Central memory CD8-positive, alpha-beta T cell (primary cell): Measurements from ENCODE around the gene NPHP3.

Experiments
- ATAC-seq: fragments of 150-1000 bp; cut with Tn5 transposase; replicated peaks from 2 replicates; pipeline ENCODE4 v1.10.0; 2022; ENCODE audit warnings: mild to moderate bottlenecking, moderate FRiP score, moderate number of reproducible peaks; ENCODE audit not compliant: poor library complexity, severe bottlenecking; ENCODE audit errors: extremely low read depth
- DNase-seq, 2 donors: peaks; one replicate each; pipeline ENCODE4 v3.0.0; 2021; ENCODE audit warnings: low spot score in 2 of 2
- H3K27ac Mint-ChIP-seq: one replicate; pipeline ENCODE4 v1.8.0; 2022; ENCODE audit warnings: low read depth, mild to moderate bottlenecking, moderate library complexity, mixed read lengths
- H3K27me3 Mint-ChIP-seq: one replicate; pipeline ENCODE4 v1.8.0; 2022; ENCODE audit warnings: mixed read lengths
- H3K36me3 Mint-ChIP-seq: one replicate; pipeline ENCODE4 v1.8.0; 2022; ENCODE audit warnings: mild to moderate bottlenecking, moderate library complexity, mixed read lengths; ENCODE audit not compliant: insufficient read depth
- H3K4me1 Mint-ChIP-seq: one replicate; pipeline ENCODE4 v1.8.0; 2022; ENCODE audit warnings: mixed read lengths
- H3K4me3 Mint-ChIP-seq: one replicate; pipeline ENCODE4 v1.8.0; 2022; ENCODE audit warnings: mild to moderate bottlenecking, moderate library complexity, mixed read lengths
- H3K9me3 Mint-ChIP-seq: one replicate; pipeline ENCODE4 v1.8.0; 2022; ENCODE audit warnings: mixed read lengths

NPHP3 gene

GRCh38 chr3:132681421-132681820 is 40.8 kb downstream of the NPHP3 start:
- H3K4me3 Mint-ChIP-seq, result no peak overlapping the region
- no peak for DNase-seq
- peaks cover 31% of the 10 kb centered on the region for H3K36me3 Mint-ChIP-seq
- no peak overlapping the region for H3K27ac Mint-ChIP-seq
- H3K9me3 Mint-ChIP-seq, result no peaks in the 10 kb centered on the region
- H3K27me3 Mint-ChIP-seq, result no peaks in the 10 kb centered on the region
- no peak for ATAC-seq
- H3K4me1 Mint-ChIP-seq, result no peaks in the 10 kb centered on the region

GRCh38 chr3:132679911-132680310 is 42.3 kb downstream of the NPHP3 start:
- H3K36me3 Mint-ChIP-seq, result peaks cover 30% of the 10 kb centered on the region
- H3K4me3 Mint-ChIP-seq, result no peak overlapping the region
- DNase-seq, result no peak
- no peaks in the 10 kb centered on the region for H3K9me3 Mint-ChIP-seq
- H3K4me1 Mint-ChIP-seq, result no peaks in the 10 kb centered on the region
- H3K27ac Mint-ChIP-seq, result no peak overlapping the region
- ATAC-seq, result no peak
- H3K27me3 Mint-ChIP-seq, result no peaks in the 10 kb centered on the region

GRCh38 chr3:132675408-132675807 is 46.8 kb downstream of the NPHP3 start:
- peak overlapping the region; percentile 9 for H3K27ac Mint-ChIP-seq
- ATAC-seq, result no peak

GRCh38 chr3:132669256-132669777 is 52.9 kb downstream of the NPHP3 start:
- peaks cover 21% of the 10 kb centered on the region for H3K36me3 Mint-ChIP-seq
- no peak for ATAC-seq

More at GRCh38 chr3:132675408-132675807, 46.8 kb downstream of the NPHP3 start:
- Mint-ChIP-seq H3K4me3 (no peak overlapping the region), H3K9me3 (no peaks in the 10 kb centered on the region), H3K4me1 (no peaks in the 10 kb centered on the region), H3K27me3 (no peaks in the 10 kb centered on the region), H3K36me3 (peaks cover 24% of the 10 kb centered on the region)
- no peak for DNase-seq

GRCh38 chr3:132665230-132665745 is 56.9 kb downstream of the NPHP3 start:
- Mint-ChIP-seq H3K27me3 (no peaks in the 10 kb centered on the region), H3K36me3 (peaks cover 10% of the 10 kb centered on the region), H3K9me3 (no peaks in the 10 kb centered on the region), H3K27ac (no peak overlapping the region), H3K4me1 (peaks cover 51% of the 10 kb centered on the region), H3K4me3 (no peak overlapping the region)
- no peak for ATAC-seq
- no peak for DNase-seq

More at GRCh38 chr3:132669256-132669777, 52.9 kb downstream of the NPHP3 start:
- H3K4me1 Mint-ChIP-seq, result peaks cover 22% of the 10 kb centered on the region
- DNase-seq, result no peak
- no peak overlapping the region for H3K4me3 Mint-ChIP-seq
- no peak overlapping the region for H3K27ac Mint-ChIP-seq
- H3K27me3 Mint-ChIP-seq, result no peaks in the 10 kb centered on the region
- H3K9me3 Mint-ChIP-seq, result no peaks in the 10 kb centered on the region

- Mint-ChIP-seq H3K27me3 (no peaks in the 10 kb centered on the region), H3K9me3 (no peaks in the 10 kb centered on the region), H3K4me1 (peaks cover 53% of the 10 kb centered on the region), H3K27ac (peak overlapping the region; percentile 97), H3K36me3 (peaks cover 12% of the 10 kb centered on the region), H3K4me3 (no peak overlapping the region)
- no peak for DNase-seq
- ATAC-seq, result no peak
Measured at GRCh38 chr3:132662212-132662611, 60.0 kb downstream of the NPHP3 start.

- H3K9me3 Mint-ChIP-seq, result no peaks in the 10 kb centered on the region
- no peaks in the 10 kb centered on the region for H3K27me3 Mint-ChIP-seq
- H3K36me3 Mint-ChIP-seq, result peaks cover 12% of the 10 kb centered on the region
- peaks cover 50% of the 10 kb centered on the region for H3K4me1 Mint-ChIP-seq
- no peak for ATAC-seq
- peak overlapping the region; percentile 97 for H3K27ac Mint-ChIP-seq
- H3K4me3 Mint-ChIP-seq, result peak overlapping the region; percentile 95
- no peak for DNase-seq
Measured at GRCh38 chr3:132661101-132661500, 61.1 kb downstream of the NPHP3 start.

GRCh38 chr3:132660811-132661070 is 61.5 kb downstream of the NPHP3 start:
- Mint-ChIP-seq H3K4me3 (peak overlapping the region; percentile 95), H3K27ac (peak overlapping the region; percentile 97), H3K36me3 (peaks cover 12% of the 10 kb centered on the region), H3K9me3 (no peaks in the 10 kb centered on the region), H3K4me1 (peaks cover 50% of the 10 kb centered on the region), H3K27me3 (no peaks in the 10 kb centered on the region)
- DNase-seq, result no peak
- peak; percentile 11 for ATAC-seq

GRCh38 chr3:132660052-132660810 is 62.0 kb downstream of the NPHP3 start, which contains the start of gene UBA5:
TSS of gene UBA5 (plus strand) at chr3:132660329. CDS start at chr3:132660538, 209 bp downstream.
- Mint-ChIP-seq H3K4me3 (peak within 1 kb of the TSS; percentile 95), H3K9me3 (no peaks in the 10 kb centered on the region), H3K27me3 (no peaks in the 10 kb centered on the region), H3K4me1 (peaks cover 54% of the 10 kb centered on the region), H3K36me3 (peaks cover 12% of the 10 kb centered on the region), H3K27ac (peak within 1 kb of the TSS; percentile 97)
- DNase-seq, result peak; percentile 50 to 56
- peak; percentile 88 for ATAC-seq

GRCh38 chr3:132659365-132660051 is 62.7 kb downstream of the NPHP3 start, which contains the start of gene ACAD11:
TSS of gene ACAD11 (minus strand) at chr3:132659809. CDS start at chr3:132659751, 58 bp downstream.
- peak within 1 kb of the TSS; percentile 95 for H3K4me3 Mint-ChIP-seq
- no peaks in the 10 kb centered on the region for H3K9me3 Mint-ChIP-seq
- DNase-seq, result peak; percentile 12 to 15
- peaks cover 52% of the 10 kb centered on the region for H3K4me1 Mint-ChIP-seq
- peaks cover 9% of the 10 kb centered on the region for H3K36me3 Mint-ChIP-seq
- H3K27ac Mint-ChIP-seq, result peak within 1 kb of the TSS; percentile 97
- ATAC-seq, result peak; percentile 27
- no peaks in the 10 kb centered on the region for H3K27me3 Mint-ChIP-seq

- Mint-ChIP-seq H3K27me3 (no peaks in the 10 kb centered on the region), H3K4me1 (peaks cover 50% of the 10 kb centered on the region), H3K27ac (peak overlapping the region; percentile 97), H3K9me3 (no peaks in the 10 kb centered on the region), H3K4me3 (peak overlapping the region; percentile 95), H3K36me3 (peaks cover 9% of the 10 kb centered on the region)
- DNase-seq (no peak), ATAC-seq (no peak)
Measured at GRCh38 chr3:132659000-132659364, 63.2 kb downstream of the NPHP3 start.

- Mint-ChIP-seq H3K4me1 (peaks cover 41% of the 10 kb centered on the region), H3K27ac (peak overlapping the region; percentile 97), H3K9me3 (no peaks in the 10 kb centered on the region), H3K27me3 (no peaks in the 10 kb centered on the region), H3K4me3 (no peak overlapping the region), H3K36me3 (peaks cover 9% of the 10 kb centered on the region)
- no peak for ATAC-seq
- DNase-seq, result no peak
Measured at GRCh38 chr3:132657869-132658747, 64.1 kb downstream of the NPHP3 start.
